ENCODE results near the gene KAZN. TPM values are rescaled to one million over a fixed set of nuclear protein-coding genes. Genes with fewer than 3 reads are reported as not detected.

KAZN gene
- total RNA-seq, 1 experiment from 2014 or later = 15.6 TPM

DNA sequence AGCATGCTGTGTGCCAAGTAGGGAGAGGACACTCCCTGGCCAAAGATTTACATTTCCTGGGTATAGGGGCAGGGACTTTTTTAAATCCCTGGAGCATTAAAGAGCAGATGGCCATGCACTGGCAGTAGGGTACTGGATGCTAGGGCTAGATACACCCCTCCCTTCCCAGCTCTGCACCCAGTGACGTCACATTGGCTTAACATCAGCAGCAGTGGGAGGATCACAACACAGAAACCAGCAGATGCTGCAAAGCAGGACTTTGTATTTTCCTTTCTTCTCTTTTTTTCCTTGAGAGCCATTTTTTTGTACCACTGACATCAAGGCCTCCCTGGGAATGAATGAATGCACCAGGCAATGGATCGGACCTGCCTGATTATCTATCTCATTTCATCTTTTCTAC is 243.0 kb downstream of the KAZN start:
- no peaks in the 10 kb centered on the region for H3K9me2 ChIP-seq (ENCODE audit: insufficient read depth)
- intact Hi-C loops (cut with micrococcal nuclease; ENCODE audit: unreplicated experiment) = no loop called here
- CTCF ChIA-PET = no interaction called here

DNA sequence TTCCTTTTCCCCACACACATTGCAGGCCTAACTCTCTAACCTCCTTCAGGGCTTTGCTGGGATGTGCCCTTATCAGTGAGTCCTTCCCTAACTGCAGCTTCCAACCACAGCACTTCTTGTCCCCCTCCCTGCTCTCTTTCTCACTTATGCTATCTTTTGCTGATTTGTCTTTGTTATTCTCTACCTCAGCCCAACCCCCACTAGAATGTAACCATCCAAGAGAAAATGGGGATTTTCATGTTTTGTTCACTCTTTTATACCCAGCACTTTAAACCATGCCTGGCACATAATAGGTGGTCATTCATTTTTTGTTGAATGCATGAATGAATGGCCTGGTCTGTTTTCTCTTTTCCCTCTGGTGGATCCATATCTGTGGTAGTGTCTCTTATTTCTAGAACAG is 243.5 kb downstream of the KAZN start:
- no peaks in the 10 kb centered on the region for H4K20me1 ChIP-seq (ENCODE audit: insufficient read depth)
- no peak overlapping the region for H2AFZ ChIP-seq
- no peaks in the 10 kb centered on the region for H3K9me3 ChIP-seq (ENCODE audit: insufficient read depth, low read depth)
- H3K4me2 ChIP-seq = no peak overlapping the region
- ChIA-PET POLR2A (ENCODE audit: unreplicated experiment) (no interaction called here), CTCF (no interaction called here)
- no peaks in the 10 kb centered on the region for H3K27me3 ChIP-seq (ENCODE audit: insufficient read depth, low read depth)
- H3K27ac ChIP-seq = no peak overlapping the region
- no peaks in the 10 kb centered on the region for H3F3A ChIP-seq (ENCODE audit: insufficient read depth, low read depth)
- no peaks in the 10 kb centered on the region for H3K79me2 ChIP-seq (ENCODE audit: low read depth)
- H3K36me3 ChIP-seq (ENCODE audit: low read depth) = no peaks in the 10 kb centered on the region
- BruUV-seq (replicated peaks) = no TSS peak
- intact Hi-C loops (cut with micrococcal nuclease; ENCODE audit: unreplicated experiment) = no loop called here
- H3K4me3 ChIP-seq = no peak overlapping the region
- TF ChIP-seq EZH2 (IDR thresholded peaks at IDR 0.05; ENCODE audit: low read depth) = no peak
- TF ChIP-seq, protein P1, sequence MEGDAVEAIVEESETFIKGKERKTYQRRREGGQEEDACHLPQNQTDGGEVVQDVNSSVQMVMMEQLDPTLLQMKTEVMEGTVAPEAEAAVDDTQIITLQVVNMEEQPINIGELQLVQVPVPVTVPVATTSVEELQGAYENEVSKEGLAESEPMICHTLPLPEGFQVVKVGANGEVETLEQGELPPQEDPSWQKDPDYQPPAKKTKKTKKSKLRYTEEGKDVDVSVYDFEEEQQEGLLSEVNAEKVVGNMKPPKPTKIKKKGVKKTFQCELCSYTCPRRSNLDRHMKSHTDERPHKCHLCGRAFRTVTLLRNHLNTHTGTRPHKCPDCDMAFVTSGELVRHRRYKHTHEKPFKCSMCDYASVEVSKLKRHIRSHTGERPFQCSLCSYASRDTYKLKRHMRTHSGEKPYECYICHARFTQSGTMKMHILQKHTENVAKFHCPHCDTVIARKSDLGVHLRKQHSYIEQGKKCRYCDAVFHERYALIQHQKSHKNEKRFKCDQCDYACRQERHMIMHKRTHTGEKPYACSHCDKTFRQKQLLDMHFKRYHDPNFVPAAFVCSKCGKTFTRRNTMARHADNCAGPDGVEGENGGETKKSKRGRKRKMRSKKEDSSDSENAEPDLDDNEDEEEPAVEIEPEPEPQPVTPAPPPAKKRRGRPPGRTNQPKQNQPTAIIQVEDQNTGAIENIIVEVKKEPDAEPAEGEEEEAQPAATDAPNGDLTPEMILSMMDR (conservative IDR thresholded peaks at IDR 0.05) = no peak
- no peaks in the 10 kb centered on the region for H3K9me2 ChIP-seq (ENCODE audit: insufficient read depth)
- H3K4me1 ChIP-seq (replicated peaks; ENCODE audit: insufficient read depth) = no peaks in the 10 kb centered on the region
- no peak for DNase-seq

More for the DNA sequence above, 243.0 kb downstream of the KAZN start:
- H3K79me2 ChIP-seq (ENCODE audit: low read depth) = no peaks in the 10 kb centered on the region
- no peaks in the 10 kb centered on the region for H3K9me3 ChIP-seq (ENCODE audit: insufficient read depth, low read depth)
- H4K20me1 ChIP-seq (ENCODE audit: insufficient read depth) = no peaks in the 10 kb centered on the region
- no peak overlapping the region for H2AFZ ChIP-seq
- H3K4me1 ChIP-seq (replicated peaks; ENCODE audit: insufficient read depth) = no peaks in the 10 kb centered on the region
- H3K4me2 ChIP-seq = no peak overlapping the region
- POLR2A ChIA-PET (ENCODE audit: unreplicated experiment) = no interaction called here
- H3K27me3 ChIP-seq (ENCODE audit: insufficient read depth, low read depth) = no peaks in the 10 kb centered on the region
- H3K36me3 ChIP-seq (ENCODE audit: low read depth) = no peaks in the 10 kb centered on the region
- TF ChIP-seq EZH2 (IDR thresholded peaks at IDR 0.05; ENCODE audit: low read depth) = no peak
- TF ChIP-seq, protein P1 (conservative IDR thresholded peaks at IDR 0.05) = no peak
- DNase-seq = no peak
- H3K4me3 ChIP-seq = no peak overlapping the region
- no TSS peak for BruUV-seq (replicated peaks)
- H3K27ac ChIP-seq = no peak overlapping the region
- H3F3A ChIP-seq (ENCODE audit: insufficient read depth, low read depth) = no peaks in the 10 kb centered on the region

DNA sequence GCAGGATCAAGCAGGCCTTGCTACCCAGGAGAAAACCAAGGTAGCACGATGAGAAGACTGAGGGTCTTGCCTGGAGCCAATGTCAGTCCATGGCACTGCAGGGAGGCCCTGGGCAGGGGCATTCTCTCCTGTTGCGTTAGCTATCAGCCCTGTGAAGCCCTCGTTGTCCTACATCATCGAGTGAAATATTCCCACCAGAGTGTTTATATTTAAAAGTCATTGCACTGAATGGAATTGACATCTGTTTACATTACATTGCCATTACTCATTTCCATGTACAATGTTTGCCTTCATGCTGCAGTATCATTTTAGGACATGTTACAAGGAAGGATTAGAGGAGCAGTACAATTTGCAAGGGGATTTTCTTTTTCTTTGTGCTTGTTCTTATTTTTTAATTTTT is 243.9 kb downstream of the KAZN start:
- Histone ChIP-seq H3K4me3 (no peak overlapping the region), H3K79me2 (ENCODE audit: low read depth) (no peaks in the 10 kb centered on the region), H3K4me2 (no peak overlapping the region), H3F3A (ENCODE audit: insufficient read depth, low read depth) (no peaks in the 10 kb centered on the region), H3K4me1 (replicated peaks; ENCODE audit: insufficient read depth) (no peaks in the 10 kb centered on the region), H3K36me3 (ENCODE audit: low read depth) (no peaks in the 10 kb centered on the region), H3K9me3 (ENCODE audit: insufficient read depth, low read depth) (no peaks in the 10 kb centered on the region), H3K9me2 (ENCODE audit: insufficient read depth) (no peaks in the 10 kb centered on the region), H2AFZ (no peak overlapping the region), H4K20me1 (ENCODE audit: insufficient read depth) (no peaks in the 10 kb centered on the region), H3K27me3 (ENCODE audit: insufficient read depth, low read depth) (0 out of 2 replicates have a peak, but pooled peaks cover 3% of the 10 kb centered on the region), H3K27ac (no peak overlapping the region)
- CTCF ChIA-PET = no interaction called here
- intact Hi-C loops (cut with micrococcal nuclease; ENCODE audit: unreplicated experiment) = no loop called here
- POLR2A ChIA-PET (ENCODE audit: unreplicated experiment) = no interaction called here
- no peak for DNase-seq
- TF ChIP-seq, protein P1 (conservative IDR thresholded peaks at IDR 0.05) = no peak
- BruUV-seq (replicated peaks) = no TSS peak
